H7 (cell line): ENCODE measurements around the gene CST2. TPM values are rescaled to one million over a fixed set of nuclear protein-coding genes. Genes with fewer than 3 reads are reported as not detected.
"Not testable (repeated sequence)": the region's sequence is repeated elsewhere in the genome, so short reads cannot be mapped to it uniquely, and the experiment has no call there.

Source experiments
- DNase-seq: peaks from one replicate; pipeline ENCODE4 v3.0.0; 2012
- H3K27me3 ChIP-seq: 2 replicates; pipeline ENCODE4 v1.6.0; 2011; ENCODE audit warnings: mild to moderate bottlenecking, low read length; ENCODE audit not compliant: control insufficient read depth, insufficient read depth
- H3K36me3 ChIP-seq: replicated peaks from 2 replicates; pipeline ENCODE4 v1.5.1; 2011; ENCODE audit warnings: low read length; ENCODE audit not compliant: control insufficient read depth, insufficient read depth
- H3K4me3 ChIP-seq: 2 replicates; pipeline ENCODE4 v1.5.1; 2011; ENCODE audit warnings: low read depth, mild to moderate bottlenecking, control low read depth, low read length, moderate library complexity; ENCODE audit not compliant: insufficient read depth
- total RNA-seq: library from RNA; depleted of rRNA; stranded (reverse); fragments of >200 nt; shearing (Covaris generic); gene quantifications from 2 replicates; pipeline ENCODE4 v1.2.3, GENCODE V29; 2014; rRNA removed

Gene CST2
- total RNA-seq, 1 experiment from 2014 or later: not detected

DNA sequence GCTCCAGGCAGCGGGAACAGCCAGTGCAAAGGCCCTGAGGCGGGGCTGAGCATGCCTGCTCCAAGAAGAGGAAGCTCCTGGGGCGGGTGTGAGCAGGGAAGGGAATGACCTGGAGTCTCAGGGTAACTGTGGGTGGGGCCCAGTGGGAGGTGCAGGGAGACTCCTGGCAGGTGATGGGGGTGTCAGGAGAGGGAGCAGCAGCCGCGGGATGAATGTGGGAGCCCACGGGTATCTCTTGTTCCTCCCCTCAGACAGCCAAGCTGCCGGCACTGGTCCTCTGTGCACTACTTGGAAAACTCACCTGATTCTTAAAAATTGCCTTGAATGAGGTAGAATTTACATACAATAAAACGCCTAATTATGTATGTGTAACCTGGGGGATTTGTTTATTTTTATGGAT lies 49.1 kb downstream of the CST2 start:
- not testable (repeated sequence) for H3K36me3 ChIP-seq, H3K4me3 ChIP-seq, DNase-seq, H3K27me3 ChIP-seq

- peak; percentile 70 for DNase-seq
- H3K36me3 ChIP-seq: no peaks in the 10 kb centered on the region
- H3K4me3 ChIP-seq: peak overlapping the region; percentile 21; the same call in 1 of the 2 replicates
- H3K27me3 ChIP-seq: peaks cover 3% of the 10 kb centered on the region; the same call in 1 of the 2 replicates
These were observed 50.3 kb downstream of the CST2 start for GRCh38 chr20:23776067-23776771.

DNA sequence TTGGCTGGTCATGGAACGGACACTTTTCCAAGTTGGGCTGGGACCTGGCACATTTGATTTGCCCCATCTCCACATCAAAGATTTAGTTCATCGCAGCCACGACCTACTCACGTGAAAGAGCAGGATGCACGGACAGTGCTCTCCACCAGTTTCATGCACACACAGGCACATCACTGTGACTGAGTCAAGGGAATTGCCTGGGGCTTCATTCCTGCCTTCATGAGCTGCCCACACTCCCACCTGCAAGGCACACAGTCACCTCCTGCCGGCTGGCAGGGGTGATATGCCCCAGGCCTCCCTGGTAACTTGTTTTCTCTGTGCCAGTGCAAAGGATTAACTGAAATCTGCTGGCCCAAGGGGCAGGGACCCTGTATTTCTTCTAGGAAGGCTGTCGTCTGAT lies 52.4 kb downstream of the CST2 start:
- Histone ChIP-seq H3K36me3 (no peaks in the 10 kb centered on the region), H3K27me3 (peaks cover 3% of the 10 kb centered on the region; the same call in 1 of the 2 replicates), H3K4me3 (no peak overlapping the region)
- no peak for DNase-seq

Other genes starting within 250 kb of the CST2 start
- not detected in 2 replicates for gene CST9, start 220.8 kb downstream of the CST2 start, total RNA-seq
- 68.5 and 104 TPM in 2 replicates for gene CST3, start 188.8 kb downstream of the CST2 start, total RNA-seq
- gene CST4, start 137.7 kb downstream of the CST2 start, total RNA-seq: not detected in 2 replicates
- 10.5 and 46.0 TPM in 2 replicates for gene CST1, start 75.8 kb downstream of the CST2 start, total RNA-seq
- gene CST5, start 53.0 kb upstream of the CST2 start, total RNA-seq: not detected in 2 replicates
- not detected in 2 replicates for gene GGTLC1, start 162.1 kb upstream of the CST2 start, total RNA-seq